GM21367 (cell line): ENCODE data around the gene YBX1.

ENCODE experiments used
- ATAC-seq: cut with Tn5 transposase; IDR thresholded peaks from one replicate; pipeline ENCODE4 v1.9.1; 2021; ENCODE audit not compliant: unreplicated experiment

Gene YBX1

GRCh38 chr1:42681741-42682483 lies at the start of gene YBX1:
YBX1 (plus strand) TSS chr1:42682418; CDS start chr1:42682566, 148 bp downstream.
- peak; percentile 74 for ATAC-seq

DNA sequence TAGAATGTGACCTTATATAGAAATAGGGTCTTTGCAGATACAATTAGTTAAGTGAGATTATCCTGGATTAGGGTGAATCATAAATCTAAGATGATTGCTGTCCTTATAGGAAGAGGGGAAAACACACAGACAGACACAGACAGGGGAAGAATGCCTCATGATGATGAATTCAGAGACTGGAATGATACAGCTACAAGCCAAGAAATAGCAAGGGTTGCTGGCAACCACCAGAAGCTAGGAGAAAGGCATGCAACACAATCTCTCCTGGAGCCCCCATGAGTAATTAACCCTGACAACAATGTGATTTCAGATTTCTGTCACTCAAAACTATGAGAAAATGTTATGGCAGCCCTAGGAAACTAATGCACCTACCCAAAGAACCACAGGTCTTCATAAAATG lies 43.1 kb upstream of the YBX1 start:
- ATAC-seq = no peak

DNA sequence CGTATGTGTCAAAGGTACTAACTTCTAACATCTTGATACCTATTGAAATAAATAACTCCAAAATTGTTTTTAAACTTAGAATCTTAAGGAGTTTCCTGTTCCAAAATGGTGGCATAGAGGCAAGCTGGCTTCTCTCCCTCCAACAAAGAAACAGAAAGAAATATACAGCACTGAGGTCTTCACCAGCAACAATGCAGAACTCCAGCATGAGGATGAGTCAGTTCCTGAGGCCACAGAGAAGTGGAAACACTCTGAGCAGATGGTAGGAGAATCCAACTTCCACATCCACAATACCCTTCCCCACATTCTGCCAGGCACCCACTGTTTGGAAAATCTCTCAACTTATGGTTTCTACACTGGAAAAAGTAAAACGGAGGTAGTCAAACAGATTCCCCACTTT lies 36.2 kb upstream of the YBX1 start:
- ATAC-seq = no peak

DNA sequence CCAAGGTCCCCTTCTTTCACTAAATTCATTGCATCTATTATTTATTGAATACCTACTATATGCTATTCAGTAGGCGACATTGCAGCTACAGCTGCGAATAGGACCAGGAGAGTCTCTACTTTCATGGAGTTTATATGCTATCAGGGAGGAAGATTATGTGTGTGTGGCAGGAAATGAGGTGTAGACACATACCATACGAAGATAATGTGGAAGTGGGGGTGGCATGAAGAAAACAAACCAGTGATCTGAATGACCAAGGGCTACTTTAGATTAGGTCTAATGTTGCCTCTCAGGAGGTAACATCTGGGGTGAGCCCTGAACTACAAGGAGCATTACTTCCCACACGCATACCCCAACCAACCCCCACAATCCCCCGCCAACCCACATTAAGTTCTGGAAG lies 25.0 kb upstream of the YBX1 start:
- no peak for ATAC-seq

- ATAC-seq = peak; percentile 90
Measured at GRCh38 chr1:42657981-42658876, 24.0 kb upstream of the YBX1 start, which contains the start of gene PPIH. PPIH (plus strand) TSS chr1:42658423; CDS start chr1:42658447, 24 bp downstream.

DNA sequence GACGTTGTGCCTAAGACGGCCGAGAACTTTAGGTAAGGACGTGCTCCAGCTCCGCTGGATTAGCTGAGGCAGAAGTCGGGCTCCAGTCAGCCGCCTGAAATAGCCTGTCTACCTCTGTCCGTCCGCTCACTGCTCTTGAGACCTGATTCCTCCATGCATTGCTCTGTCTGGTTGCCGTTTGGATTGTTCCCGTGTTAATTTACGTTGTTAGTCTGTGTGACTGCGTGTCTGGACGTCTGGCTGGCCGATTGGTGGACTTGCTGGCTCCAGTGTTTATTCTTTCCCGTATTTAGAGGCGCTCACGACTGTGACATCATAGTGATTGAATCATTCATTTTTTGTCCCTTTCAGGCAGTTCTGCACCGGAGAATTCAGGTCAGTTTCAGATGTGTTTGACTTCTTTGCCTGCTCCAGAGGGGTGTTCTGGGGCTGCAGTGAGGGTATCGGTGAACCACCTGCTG lies 23.3 kb upstream of the YBX1 start:
- ATAC-seq = peak; percentile 12

- ATAC-seq = no peak
Measured at GRCh38 chr1:42660907-42661500, 21.2 kb upstream of the YBX1 start.

- ATAC-seq = no peak
Measured at GRCh38 chr1:42669936-42670335, 12.3 kb upstream of the YBX1 start.

DNA sequence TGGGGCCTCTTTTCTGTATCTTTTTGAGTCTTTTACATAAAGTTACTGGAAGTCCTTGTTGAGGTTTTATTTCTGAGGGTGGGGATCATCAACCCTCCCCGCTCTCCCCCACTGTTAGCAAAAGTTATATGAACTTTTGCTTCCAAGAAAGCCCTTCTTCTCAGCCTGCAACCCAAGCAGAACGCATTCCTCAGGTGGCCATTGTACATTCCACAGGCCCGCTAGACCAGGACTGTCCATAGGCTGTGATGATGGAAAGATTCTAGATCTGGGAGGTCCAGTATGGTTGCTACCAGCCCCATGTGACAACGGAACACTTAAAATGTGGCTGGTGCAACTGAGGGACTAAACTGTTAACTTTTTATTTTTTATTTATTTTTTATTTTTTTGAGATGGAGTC lies 11.8 kb upstream of the YBX1 start:
- ATAC-seq = no peak

GRCh38 chr1:42674214-42674613 lies 8.0 kb upstream of the YBX1 start:
- ATAC-seq = no peak

- no peak for ATAC-seq
Measured at GRCh38 chr1:42674682-42675081, 7.5 kb upstream of the YBX1 start.

DNA sequence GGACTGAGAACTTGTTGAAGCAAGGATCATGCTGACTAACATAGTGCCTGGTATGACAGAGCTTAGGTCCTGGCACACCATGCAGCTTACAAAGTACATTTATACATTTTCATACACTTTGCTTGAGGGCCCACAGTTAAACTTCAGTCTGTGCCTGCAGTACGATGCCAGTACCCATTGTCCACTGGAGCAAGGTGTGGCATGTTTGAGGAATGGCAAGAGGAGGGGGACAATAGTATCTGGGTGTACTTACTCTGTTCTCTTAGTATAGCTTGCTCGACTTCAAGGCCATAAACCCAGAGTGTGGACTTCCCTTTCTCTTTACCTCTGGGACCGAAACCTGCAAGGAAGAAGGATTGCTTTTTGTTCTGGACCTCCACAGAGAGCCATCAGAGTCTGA lies 6.8 kb upstream of the YBX1 start:
- no peak for ATAC-seq

DNA sequence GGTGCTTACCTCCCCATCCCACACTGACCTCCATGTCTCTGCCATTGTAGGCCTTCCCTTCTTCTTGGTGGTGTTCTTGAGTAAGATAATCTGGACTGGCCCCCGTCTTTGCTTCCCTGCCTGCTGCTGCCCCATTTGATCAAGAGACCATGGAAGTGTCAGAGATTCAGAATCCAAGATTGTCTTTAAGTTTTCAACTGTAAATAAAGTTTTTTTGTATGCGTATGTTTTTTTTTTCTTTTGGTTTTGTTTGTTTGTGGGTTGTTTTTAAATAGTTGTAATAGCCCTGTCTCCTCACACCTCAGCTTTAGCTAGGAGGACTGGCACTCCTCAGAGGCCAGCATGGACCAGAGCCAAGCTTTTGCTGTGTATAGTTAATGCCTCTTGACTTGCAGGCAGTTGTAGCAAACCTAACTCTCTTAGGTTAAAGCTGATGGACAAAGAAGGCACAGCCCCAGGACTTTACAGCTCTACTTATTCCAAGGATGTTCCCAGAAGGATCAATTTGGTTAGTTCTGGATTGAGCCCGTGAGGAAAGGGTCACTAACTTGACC lies 5.6 kb upstream of the YBX1 start:
- no peak for ATAC-seq

- ATAC-seq = no peak
Measured at GRCh38 chr1:42679364-42679983, 2.7 kb upstream of the YBX1 start.

DNA sequence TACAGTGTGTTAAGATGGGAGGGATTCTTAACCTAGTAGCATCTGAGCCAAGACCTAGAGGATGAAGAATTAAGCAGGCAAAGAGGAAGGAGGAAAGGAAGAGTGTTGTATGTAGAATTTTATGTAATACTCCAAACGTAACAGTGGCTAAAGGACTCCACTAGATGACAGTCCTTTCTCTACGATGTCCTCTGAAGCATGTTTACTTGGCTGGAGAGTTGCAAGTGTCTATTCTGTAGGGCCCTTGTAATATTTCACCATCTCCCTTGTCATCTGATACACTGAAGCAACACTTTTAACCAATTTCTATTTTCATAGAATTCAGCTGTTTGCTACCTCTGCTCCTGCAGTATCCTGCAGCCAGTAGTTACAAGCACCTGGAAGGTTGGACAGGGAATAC lies 2.2 kb upstream of the YBX1 start:
- ATAC-seq = no peak

GRCh38 chr1:42680921-42681683 lies 1.1 kb upstream of the YBX1 start:
- no peak for ATAC-seq

- ATAC-seq = peak; percentile 1
Measured at GRCh38 chr1:42682484-42682738, 193 bp downstream of the YBX1 start.

- peak; percentile 32 for ATAC-seq
Measured at GRCh38 chr1:42682739-42683531, 717 bp downstream of the YBX1 start.

- no peak for ATAC-seq
Measured at GRCh38 chr1:42684139-42684538, 1.9 kb downstream of the YBX1 start.

DNA sequence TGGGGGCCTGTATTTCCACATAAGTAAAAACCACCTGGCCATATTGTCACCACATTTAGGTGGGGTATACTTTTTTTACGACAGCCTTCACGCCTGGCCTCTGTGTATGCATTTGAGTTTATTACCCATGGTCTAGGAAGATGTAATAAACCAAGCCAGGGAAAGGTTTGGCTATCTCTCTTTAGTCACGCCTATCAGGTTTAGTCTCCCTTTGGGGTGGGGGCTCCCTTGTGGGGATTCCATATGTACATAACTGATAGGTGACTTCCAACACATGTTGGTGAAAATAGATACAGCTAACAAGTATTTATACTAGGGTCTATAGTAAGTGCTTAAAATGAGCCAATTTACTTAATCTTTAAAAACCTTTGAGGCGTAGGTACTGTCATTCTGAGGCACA lies 4.2 kb downstream of the YBX1 start:
- no peak for ATAC-seq
